ENCODE data around the gene DCC.

DCC gene

DNA sequence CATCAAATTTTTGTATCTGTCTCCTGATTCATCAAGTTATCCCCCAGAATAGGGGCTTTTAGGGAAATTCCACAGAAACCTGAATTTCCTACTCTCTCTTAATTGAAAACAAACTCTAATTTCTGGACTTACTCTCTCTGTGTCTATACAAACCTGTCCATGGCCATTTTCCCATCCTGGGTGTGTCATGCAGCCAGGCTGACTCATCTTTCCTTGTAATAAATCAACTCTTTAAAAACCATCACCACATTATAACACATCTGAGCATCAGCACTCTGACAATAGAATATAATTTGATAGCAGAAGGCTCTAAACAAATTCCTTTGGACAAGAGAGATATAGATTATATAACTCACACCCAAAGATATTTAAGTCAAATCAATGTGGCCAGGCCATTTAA, 610.2 kb downstream of the DCC start:
- no peak for DNase-seq

DNA sequence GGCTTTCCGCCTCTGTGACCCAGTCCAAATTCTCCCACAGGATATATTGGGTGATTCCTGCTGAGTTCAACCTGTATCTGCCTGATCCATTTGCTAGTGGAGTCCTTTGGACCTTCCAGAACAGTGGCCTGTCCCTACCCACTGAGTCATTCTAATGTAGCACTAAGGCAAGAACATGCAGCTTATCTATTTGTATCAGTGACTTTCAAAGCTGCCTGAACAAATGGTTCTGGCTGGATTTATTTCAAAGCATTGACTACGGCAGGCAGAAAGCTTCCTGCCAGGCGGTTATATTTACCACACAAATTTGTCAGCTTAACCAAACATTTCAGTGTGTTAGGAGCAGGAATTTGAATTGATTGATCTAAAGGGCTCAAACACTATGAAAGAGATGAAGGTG, 613.4 kb downstream of the DCC start:
- no peak for DNase-seq

DNA sequence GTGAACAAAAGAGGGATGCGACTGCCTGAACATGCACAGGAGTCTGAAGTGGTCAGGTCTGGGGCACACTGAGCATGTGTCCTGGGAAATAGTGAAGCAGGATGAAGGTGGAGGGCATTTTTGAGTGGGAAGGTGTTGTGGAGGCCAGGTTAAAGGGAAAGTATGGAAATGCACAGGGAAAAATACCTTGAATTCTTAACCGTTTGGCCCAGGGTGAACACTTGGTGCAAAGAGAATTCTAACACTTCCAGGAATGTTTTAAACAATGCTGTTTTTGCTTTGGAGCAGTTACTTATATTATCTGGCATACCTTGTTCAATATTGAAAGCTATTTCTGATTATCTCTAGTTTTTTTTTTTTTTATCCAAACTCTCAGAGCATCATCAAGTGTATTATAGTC, 623.5 kb downstream of the DCC start:
- no peak for DNase-seq

DNA sequence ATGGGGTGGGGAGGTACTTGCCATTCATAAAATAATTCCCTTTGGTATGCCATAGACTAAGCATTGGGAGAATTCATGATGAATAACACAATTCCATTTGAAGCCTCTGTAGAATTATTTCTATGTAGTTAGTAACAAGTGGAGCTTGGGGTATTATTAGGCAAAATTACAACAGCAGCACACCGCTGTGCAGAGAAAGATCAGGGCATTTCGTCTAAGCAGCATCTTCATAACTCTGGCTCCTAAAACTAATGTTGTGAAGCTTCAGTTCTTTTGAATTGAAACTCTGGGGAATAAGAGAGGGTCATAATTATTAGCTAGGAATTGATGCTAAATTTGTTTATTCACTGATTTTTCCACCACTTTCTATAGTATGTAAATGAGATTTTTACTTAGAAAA, 630.7 kb downstream of the DCC start:
- DNase-seq, result no peak

DNA sequence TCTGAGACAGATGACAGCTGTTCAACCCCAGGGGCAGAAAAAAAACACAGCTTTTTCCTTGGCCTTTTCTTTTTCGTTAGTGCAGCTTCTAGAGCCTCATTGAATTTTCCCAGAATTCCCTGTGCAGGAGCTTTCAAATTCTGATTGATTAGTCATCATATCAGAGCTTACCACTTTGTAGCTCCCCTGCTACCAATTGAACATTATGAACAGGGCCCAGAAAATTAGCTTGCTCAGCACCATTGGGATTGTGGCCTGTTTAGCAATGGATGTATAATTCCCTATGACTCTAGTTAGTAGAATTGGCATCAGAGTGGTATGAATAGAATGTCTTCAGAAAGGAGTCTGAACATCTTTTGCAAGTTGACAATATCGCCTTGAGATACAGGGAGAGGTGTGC, 631.1 kb downstream of the DCC start:
- no peak for DNase-seq

DNA sequence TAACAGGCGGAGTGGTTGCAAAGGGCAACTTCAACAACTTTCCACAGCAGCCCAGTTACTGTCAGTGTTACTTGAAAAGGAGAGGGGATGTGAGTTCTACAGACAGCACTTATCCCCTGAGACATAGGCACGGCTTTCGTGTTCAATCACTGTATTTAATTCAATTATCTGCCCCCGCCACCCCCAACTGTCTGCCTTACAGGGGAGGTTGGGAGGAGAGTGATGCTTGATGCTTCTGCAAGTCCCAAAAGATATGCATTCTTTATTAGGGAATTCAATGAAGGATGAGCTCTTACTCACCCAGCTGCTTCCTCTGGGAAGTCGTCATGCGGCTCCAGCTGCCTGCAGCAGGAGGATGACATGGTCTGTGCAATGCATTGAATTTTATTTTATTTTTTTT, 639.9 kb downstream of the DCC start:
- no peak for DNase-seq

DNA sequence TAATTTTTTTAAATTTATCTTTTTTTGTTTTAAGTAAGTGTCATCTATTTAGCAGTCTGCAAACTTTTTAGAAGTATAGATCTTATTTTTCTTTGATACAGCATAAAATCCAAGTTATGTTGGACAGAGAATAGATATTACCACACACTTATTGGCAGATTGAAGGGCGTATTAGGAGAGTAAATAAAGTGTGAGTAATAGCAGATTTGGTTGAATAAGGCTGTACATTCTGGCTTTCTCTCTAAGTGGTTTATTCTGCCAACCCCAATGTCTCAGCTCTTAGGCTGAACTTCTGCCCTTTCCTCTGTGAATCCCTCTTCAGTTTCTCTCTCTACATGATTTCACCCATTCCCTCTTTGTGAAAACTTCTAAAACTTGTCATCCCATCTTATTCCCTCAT, 651.2 kb downstream of the DCC start:
- no peak for DNase-seq

DNA sequence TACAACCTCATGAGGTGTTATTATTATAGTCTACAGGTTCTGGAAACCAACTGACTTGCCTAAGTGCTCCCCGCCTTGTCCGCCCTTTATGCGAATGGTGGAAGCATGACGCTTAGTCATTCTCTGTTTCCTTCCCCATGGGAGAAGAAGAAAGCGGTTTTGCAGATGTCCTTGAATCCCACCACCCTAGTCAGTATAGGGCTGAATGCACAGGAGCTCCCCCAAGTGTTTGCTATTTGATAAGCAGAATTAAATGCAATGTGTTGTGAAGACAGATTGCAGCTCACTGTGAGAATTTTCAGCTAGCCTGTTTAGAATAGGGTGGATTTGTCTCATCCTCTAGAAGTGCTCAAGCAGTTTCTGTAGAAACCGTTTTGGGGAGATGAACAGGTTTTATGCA, 652.0 kb downstream of the DCC start:
- no peak for DNase-seq

DNA sequence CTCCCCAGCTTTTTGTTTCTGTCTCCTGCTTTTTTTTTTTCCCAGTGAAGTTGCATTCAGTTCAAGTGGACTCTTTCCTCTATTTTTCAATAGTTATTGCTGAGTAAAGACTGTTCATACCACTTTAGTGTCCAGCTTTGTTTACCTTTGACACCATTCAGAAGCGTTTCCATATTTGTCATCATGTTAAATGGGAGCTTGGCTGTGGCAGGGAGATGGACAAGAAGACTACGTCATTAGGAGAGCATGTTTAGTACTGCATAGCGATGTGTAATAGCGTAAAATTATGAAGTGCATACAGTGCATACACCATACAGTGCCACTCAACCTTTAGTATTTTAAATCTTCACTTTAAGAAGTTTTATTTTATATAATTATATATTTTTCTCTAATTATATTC, 655.9 kb downstream of the DCC start:
- DNase-seq, result no peak

DNA sequence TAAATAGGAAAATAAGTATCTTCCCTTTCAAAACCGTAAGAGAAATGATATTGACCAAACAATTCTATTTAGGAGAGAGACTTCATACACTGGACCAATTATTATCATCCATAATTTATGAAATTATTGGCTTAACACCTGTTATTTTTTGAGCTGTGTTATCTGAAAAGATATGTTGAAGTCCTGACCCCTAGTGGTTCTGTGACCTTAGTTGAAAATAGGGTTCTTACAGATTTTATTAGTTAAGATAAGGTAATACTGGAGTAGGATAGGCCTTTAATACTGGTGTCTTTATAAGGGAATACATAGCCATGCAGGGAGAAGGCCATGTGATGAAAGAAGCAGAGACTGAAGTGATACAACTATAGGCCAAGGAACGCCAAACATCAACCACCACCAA, 659.6 kb downstream of the DCC start:
- DNase-seq, result no peak

DNA sequence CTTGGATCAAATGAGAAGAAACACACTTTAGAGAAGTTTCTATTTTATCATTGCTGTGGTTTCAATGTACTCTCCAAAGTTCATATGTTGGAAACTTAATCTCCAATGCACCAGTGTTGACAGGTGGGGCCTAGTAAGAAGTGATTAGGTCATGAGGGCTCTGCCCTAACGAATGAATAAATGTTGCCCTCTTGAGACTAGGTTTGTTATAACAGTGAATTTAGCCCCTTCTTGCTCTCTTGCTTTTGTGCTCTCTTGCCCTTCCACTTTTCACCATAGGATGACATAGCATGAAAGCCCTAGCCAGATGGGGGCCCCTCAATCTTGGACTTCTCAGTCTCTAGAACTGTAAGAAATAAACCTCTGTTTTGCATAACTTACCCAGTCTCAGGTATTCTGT, 664.8 kb downstream of the DCC start:
- DNase-seq, result no peak

DNA sequence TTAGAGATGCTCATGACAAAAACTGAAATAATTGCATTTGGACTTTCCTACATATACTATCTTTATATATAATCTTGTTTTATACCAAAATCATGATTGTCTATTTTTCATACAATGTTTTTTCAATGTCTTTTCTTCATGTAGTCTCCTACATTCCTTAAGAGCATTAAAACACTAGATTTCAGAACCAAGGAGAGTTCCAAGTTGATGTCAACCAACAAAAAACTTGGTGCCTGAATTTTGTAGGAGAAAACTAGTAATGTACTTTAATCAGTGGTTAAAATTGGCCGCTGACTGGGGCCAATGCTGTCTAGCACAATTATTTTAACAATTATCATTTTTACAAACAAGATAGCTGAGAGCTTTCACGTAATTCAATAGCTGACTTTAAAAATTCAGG, 678.8 kb downstream of the DCC start:
- DNase-seq, result no peak

DNA sequence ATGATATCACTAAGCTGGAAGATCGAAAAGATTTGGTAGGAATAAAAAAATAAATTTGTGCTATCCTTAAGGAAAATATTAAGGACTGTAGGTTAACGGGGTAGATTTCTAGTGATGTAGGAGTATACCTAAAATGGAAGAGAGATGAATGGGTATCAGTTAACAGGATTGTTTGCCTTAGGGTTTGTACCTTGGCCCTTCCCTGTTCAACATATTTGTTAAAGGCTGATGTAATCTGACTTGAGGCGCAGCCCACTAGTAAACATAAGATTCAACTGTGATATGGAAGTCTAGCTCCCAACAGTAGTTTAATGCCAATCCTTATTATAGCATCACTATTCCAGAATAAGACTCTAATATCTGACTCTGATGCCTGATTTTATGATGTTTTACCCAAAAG, 685.2 kb downstream of the DCC start:
- DNase-seq, result no peak

DNA sequence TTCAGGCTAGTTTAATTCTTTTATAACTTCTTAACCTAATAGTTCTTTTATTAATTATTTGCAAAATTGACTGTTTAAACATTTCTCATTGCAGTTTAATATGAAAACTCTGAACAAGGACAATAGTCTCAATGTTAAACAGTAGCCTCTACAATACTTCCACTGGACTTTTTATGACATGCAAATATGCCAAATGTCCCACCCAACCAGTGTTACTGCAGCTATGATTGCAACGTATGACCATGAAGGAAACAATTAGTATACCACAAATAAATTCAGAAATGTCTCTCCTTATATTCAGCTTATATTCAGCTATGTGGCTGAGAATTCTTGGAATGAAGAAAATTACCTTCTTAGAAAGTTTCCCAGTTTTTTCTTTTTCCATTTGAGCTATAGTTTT, 688.6 kb downstream of the DCC start:
- DNase-seq, result no peak

DNA sequence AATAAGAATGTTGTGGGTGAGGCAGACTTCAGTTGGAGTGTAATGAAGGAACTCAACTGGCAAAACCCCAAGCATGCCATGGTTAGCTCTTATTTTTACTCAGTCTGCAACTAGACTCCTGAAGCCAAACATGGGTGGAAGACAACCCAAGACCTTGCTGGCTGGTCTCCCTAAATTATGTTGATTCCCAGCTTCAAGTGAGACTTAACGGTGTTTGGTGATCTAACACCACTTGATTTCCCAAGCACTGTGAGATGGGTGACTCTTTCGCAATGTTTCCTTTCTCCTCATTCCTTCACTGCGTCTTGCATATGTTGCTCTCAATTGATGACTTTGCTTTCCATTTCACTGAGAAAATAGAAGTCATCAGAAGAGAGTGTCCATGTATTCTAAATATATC, 693.1 kb downstream of the DCC start:
- no peak for DNase-seq

DNA sequence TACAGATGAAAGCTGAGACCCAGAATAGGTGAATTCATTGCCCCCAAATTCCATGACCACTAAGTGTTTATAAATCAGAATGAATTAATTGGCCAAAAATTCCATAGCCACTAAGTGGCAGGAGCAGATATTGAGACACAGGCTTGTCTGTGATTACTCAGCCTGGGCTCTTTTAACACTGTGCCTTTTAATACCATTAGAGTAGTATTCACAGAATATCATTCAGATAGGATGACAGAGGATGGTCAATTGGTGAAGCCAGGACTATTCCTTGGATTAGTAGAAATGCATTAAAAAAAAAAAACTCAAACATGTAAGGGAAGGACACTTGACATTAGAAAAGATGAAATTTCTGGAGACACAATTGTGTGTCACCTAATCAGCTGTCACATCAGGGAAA, 698.6 kb downstream of the DCC start:
- DNase-seq, result no peak

DNA sequence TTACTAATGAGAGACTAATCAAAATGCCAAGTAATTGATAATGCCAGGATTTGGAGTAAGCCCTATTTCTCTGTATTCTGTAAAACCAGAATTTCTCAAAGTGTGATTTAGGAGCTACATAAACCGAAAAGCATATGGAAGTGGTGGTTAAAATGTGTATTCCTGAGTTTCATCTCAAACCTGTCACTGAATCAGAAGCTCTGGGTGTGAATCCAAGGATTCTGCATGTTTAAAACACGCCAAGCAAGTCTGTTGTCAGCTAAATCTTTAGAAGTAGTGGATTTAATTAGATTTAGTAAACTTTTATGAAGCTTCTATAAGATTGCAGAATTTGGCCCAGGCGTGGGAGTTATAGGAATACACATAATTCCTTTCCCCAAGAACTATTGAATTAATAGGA, 700.3 kb downstream of the DCC start:
- DNase-seq, result no peak

DNA sequence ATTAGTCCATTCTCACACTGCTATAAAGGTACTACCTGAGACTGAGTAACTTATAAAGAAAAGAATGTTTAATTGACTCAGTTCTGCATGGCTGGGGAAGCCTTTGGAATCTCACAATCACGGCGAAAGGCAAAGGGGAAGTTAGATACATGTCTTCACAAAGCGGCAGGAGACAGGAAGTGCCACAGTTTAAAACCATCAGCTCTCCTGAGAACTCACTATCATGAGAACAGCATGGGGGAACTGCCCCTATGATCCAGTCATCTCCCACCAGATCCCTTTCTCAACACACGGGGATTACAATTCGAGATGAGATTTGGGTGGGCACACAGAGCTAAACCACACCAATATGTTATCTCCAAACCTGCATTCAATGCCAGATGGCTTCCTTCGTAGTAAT, 716.1 kb downstream of the DCC start:
- no peak for DNase-seq

DNA sequence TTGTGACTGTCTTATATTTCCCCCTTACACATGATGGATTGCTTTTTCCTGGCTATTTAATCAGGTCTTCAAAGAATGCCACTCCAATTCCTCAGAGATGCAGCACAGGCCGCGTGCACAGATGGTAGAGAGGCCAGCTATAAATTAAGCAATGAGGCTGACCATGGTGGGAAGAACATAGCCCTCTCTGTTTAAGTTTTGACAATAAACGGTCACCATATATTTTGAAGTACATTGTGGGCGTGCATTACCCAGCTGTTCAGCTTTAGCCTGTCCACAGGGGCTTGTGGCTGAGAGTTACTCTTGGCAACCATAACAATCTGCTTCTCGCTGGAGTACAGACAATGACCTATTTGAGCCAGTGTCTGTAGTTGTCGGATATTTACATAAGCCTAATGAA, 730.8 kb downstream of the DCC start:
- DNase-seq, result no peak

DNA sequence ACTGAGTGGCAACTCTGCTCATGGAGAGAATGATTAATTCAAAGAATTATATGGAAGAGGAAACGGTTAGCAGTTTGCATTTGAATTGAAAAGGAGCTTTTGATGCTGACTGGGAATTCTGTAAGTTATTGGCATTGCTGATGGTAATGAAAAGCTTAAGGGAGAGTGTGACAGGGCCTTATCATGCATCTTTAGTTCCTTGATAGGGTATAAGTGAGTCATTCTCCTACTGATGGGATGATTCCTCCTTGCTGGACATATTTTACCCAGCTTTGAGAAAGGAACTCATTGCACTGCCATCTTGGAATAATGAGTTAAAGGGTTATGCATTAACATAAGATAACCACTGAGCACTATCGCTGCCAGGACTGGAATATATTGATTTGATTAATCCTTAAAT, 740.7 kb downstream of the DCC start:
- no peak for DNase-seq

DNA sequence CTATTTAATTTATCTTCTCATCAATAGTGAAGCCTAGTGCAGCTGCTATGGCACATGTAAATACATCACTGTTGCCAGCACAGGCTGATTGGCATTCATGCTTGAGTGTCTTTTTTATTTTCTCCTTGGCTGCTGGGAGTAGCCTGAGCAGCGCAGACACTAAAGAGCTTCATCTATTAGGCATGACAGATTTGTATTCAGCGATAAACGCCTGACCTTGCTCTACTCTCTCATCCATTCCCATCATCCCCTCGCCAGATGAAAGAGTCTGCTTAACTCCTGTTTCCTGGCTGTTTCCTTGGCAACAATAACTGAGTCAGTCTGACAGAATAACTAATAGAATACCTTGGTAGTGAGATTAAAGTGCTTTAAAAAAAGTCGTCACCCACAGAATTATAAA, 753.6 kb downstream of the DCC start:
- DNase-seq, result no peak

DNA sequence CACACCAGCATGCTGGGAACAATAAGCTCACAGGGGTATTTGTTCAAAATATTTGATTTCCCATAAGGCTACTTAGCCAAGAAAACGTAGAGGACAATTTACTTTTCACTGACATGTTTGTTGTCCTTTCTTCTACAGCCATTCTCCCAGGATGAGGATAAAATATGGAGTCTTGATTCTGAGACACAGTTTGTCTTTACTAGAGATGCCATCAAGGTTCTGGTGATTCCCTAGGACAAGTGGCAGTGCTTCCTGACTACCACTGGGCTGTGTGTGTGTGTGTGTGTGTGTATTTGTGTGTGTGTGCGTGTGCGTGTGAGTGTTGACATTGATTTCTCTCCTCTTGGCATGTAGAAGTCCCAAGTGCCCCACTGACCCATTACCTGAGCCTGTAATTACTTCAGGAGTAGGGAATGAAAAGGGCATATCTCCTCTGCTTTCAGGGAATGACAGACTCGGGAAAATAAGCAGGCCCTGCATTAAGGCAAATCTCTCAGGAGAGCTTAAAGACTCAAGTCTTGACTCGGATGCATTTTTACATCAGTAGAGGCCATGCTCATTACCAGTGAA, 761.6 kb downstream of the DCC start:
- DNase-seq, result no peak

DNA sequence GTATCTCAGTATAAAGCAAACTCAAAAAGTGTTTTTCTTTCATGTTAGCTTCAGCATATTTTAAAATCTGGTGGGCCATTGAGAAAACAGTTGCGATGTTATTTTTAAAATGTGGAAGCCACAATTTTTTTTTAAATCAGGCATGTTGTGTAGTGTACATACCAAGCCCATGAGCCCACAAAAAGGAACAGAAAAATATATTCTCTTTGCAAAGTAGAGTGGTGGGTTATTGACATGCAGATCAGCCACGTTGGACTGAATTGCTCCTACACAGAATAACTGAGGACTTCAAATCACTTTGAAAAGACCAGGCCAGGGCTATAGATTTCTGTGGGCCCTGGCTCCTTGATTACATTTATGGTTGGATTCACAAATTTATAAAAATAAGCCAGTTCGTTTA, 774.4 kb downstream of the DCC start:
- no peak for DNase-seq

DNA sequence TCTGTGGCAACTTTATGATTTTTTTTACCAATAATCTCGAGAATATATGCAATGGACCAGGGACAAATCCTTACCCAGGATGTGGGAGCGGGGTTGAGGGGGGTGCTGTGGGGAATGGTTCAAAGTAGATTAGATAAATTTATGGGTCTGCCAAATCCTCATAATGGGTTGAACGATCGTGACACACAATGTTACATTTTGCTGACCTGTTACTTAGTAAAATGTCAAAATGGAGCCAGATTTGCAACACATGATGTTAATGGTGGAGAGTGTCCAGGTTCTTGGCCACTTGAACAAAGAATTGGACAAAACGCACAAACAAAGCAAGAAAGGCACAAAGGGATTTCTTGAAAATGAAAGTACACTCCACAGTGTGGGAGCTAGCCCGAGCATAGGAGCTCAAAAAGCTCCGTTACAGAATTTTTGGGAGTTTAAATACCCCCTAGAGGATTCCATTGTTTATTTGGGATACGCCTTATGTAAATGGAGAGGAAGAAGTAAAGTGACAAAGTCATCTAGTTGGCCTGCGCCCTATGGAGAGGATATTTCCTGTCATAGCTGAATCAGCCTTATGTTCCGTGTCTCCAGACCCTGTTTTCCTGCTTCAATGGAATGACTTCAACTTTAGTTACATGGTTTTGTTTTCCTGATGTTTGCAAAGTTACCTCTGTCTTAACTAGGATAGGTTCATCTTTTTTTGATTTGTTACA, 776.0 kb downstream of the DCC start:
- DNase-seq, result no peak

DNA sequence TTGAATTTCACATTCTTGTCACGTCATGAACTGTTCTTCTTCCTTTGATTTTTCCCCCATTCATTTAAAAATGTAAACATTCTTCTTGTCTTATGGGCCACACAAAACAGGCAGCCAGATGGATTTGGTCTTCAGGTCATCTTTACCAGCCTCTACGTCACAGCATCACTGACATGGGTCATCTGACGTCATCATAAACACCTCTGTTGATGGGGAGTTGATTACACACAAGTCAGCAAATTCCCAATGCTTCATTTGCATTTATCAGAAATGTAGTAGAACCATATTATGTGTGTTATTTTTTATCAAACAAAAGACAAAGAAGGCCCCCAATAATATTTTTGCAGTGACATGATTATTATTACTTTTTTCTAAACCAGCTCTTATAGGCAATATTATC, 777.9 kb downstream of the DCC start:
- no peak for DNase-seq

DNA sequence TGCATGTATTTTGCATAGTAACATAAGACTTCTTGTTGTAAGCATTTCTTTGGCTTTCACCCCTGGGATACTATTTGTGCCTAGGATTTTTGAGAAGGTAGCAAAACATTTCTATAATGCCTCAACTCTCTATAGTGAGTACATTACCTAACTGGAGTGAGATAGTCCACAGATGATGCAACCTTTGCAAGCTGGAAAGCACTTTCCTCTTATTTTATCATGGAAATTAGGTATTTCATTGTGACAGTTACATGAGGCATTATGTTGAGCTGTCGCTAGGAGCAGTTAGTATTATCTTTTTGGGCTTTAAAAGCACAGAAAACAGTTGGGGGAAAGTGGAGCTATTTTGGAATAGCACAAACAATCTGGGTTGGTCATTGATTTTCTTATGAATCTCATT, 786.2 kb downstream of the DCC start:
- DNase-seq, result no peak

Measured in CD4-positive, alpha-beta T cell treated with Interferon gamma for 1 hour (primary cell).